B cell (primary cell): Measurements from ENCODE around the gene HEXB. TPM values are rescaled to one million over a fixed set of nuclear protein-coding genes. Genes with fewer than 3 reads are reported as not detected.

Experiments
- ATAC-seq: fragments of 200-7000 bp; cut with Tn5 transposase; one replicate; pipeline ENCODE4 v1.10.0; 2021; ENCODE audit warnings: low read depth, mild to moderate bottlenecking, moderate number of reproducible peaks, moderate library complexity
- CTCF ChIA-PET: fragments of 350-600 bp; sonication (Branson Sonifier 250); formaldehyde crosslinking; loops from one replicate; lab custom pipeline; 2021; ENCODE audit warnings: antibody characterized with exemption, inconsistent platforms; lab: Charles Lee
- POLR2A ChIA-PET: fragments of 350-600 bp; sonication (Branson Sonifier 250); formaldehyde crosslinking; loops from one replicate; lab custom pipeline; 2021; ENCODE audit warnings: antibody characterized with exemption; lab: Charles Lee
- DNase-seq: peaks from one replicate; pipeline ENCODE4 v3.0.0; 2013
- H2AFZ ChIP-seq: 2 replicates; pipeline ENCODE4 v1.6.1; 2012; ENCODE audit warnings: mild to moderate bottlenecking, low read depth, low read length; ENCODE audit not compliant: insufficient read depth, poor library complexity, severe bottlenecking
- H3K27ac ChIP-seq, 2 donors: 1 replicate in 1 of 2; 2 replicates in 1 of 2; pipeline ENCODE4 v1.5.1; 2012 to 2013; ENCODE audit warnings: low read length in 2 of 2, mild to moderate bottlenecking in 2 of 2, moderate library complexity in 1 of 2
- H3K27me3 ChIP-seq, 4 experiments: fragments of 200-600 bp in 1 of 4; sonication (generic) in 1 of 4; replicated peaks in 1 of 4; 1 replicate in 2 of 4; 2 replicates in 2 of 4; pipeline versions ENCODE4 v1.6.1 to v1.7.0; 2013 to 2016; ENCODE audit warnings: low read length in 3 of 4, mild to moderate bottlenecking in 2 of 4, mixed read lengths in 1 of 4, moderate library complexity in 1 of 4; ENCODE audit not compliant: insufficient read depth in 4 of 4, control insufficient read depth in 3 of 4; ENCODE audit errors: control extremely low read depth in 1 of 4
- H3K36me3 ChIP-seq, 2 experiments: replicated peaks in 1 of 2; 1 replicate in 1 of 2; 2 replicates in 1 of 2; pipeline versions ENCODE4 v1.6.1 to v1.7.1; 2013; ENCODE audit warnings: low read length in 1 of 2; ENCODE audit not compliant: insufficient read depth in 2 of 2, control insufficient read depth in 1 of 2; ENCODE audit errors: control extremely low read depth in 1 of 2, extremely low read depth in 1 of 2
- H3K4me1 ChIP-seq, 2 donors: fragments of 200-600 bp in 1 of 2; sonication (generic) in 1 of 2; 1 replicate in 1 of 2; 2 replicates in 1 of 2; pipeline versions ENCODE4 v1.5.1 to v1.6.1; 2013 to 2017; ENCODE audit warnings: low read length in 2 of 2; ENCODE audit not compliant: control insufficient read depth in 2 of 2, insufficient read depth in 2 of 2
- H3K4me2 ChIP-seq: replicated peaks from 2 replicates; pipeline ENCODE3; 2012; ENCODE audit warnings: mild to moderate bottlenecking, low read depth, low read length; ENCODE audit not compliant: poor library complexity, severe bottlenecking
- H3K4me3 ChIP-seq, 5 experiments: fragments of 200-600 bp in 1 of 5; sonication (generic) in 1 of 5; 1 replicate in 3 of 5; 2 replicates in 2 of 5; pipeline versions ENCODE4 v1.5.1 to v1.7.0; 2011 to 2016; ENCODE audit warnings: low read length in 4 of 5, mild to moderate bottlenecking in 4 of 5, low read depth in 2 of 5, control low read depth in 1 of 5, moderate library complexity in 1 of 5; ENCODE audit not compliant: insufficient read depth in 1 of 5; ENCODE audit errors: control extremely low read depth in 1 of 5, extremely low read depth in 1 of 5
- H3K79me2 ChIP-seq: fragments of 200-600 bp; sonication (generic); one replicate; pipeline ENCODE4 v1.6.0; 2016; ENCODE audit warnings: low read length; ENCODE audit not compliant: control insufficient read depth, insufficient read depth
- H3K9ac ChIP-seq: fragments of 200-600 bp; sonication (generic); 2 replicates; pipeline ENCODE4 v1.6.1; 2017; ENCODE audit warnings: mild to moderate bottlenecking, low read length, moderate library complexity
- H3K9me3 ChIP-seq, 3 donors: one replicate each; pipeline versions ENCODE4 v1.6.1 to v1.7.1; 2013; ENCODE audit warnings: low read length in 2 of 3; ENCODE audit not compliant: control insufficient read depth in 2 of 3, insufficient read depth in 1 of 3; ENCODE audit errors: control extremely low read depth in 1 of 3
- H4K20me1 ChIP-seq: 2 replicates; pipeline ENCODE4 v1.6.0; 2012; ENCODE audit warnings: mild to moderate bottlenecking, low read length; ENCODE audit not compliant: insufficient read depth, control insufficient read depth, poor library complexity, severe bottlenecking
- H3K27ac Mint-ChIP-seq: one replicate; pipeline ENCODE4 v1.8.0; 2021; ENCODE audit warnings: mixed read lengths
- H3K27me3 Mint-ChIP-seq: one replicate; pipeline ENCODE4 v1.8.0; 2021; ENCODE audit warnings: mixed read lengths
- H3K4me1 Mint-ChIP-seq: one replicate; pipeline ENCODE4 v1.8.0; 2021; ENCODE audit warnings: mixed read lengths
- H3K4me3 Mint-ChIP-seq: one replicate; pipeline ENCODE4 v1.8.0; 2021; ENCODE audit warnings: mixed read lengths
- H3K9me3 Mint-ChIP-seq: one replicate; pipeline ENCODE4 v1.8.0; 2022; ENCODE audit warnings: mixed read lengths; ENCODE audit not compliant: insufficient read depth
- EZH2 ChIP-seq: IDR thresholded peaks from 2 replicates; pipeline ENCODE4 v1.6.1; 2012; ENCODE audit warnings: borderline replicate concordance, low read depth, mild to moderate bottlenecking, moderate library complexity, low read length; ENCODE audit not compliant: insufficient read depth, poor library complexity, severe bottlenecking
- WGBS: methylation state at CpG from one replicate; pipeline ENCODE4 v1.1.5; 2013; ENCODE audit warnings: missing lambda C conversion rate; ENCODE audit not compliant: insufficient coverage; 5-methylcytosine and 5-hydroxymethylcytosine counted together
- intact Hi-C: fragments of 100-400 bp; cut with micrococcal nuclease; formaldehyde crosslinking; loops from one replicate; pipeline ENCODE4 v1.10.0; 2022
- polyA plus RNA-seq: library from polyadenylated mRNA; depleted of rRNA; stranded (reverse); fragments of >200 nt; gene quantifications from 2 replicates; pipeline ENCODE4 v1.2.3, GENCODE V29; 2012
- total RNA-seq, 2 donors: library from RNA; stranded (reverse); fragments of 120-200 nt in 1 of 2; gene quantifications; 1 replicate in 1 of 2; 2 replicates in 1 of 2; pipeline versions ENCODE4 v1.2.3 to v1.2.4, GENCODE V29; 2013 to 2022
- TF ChIP-seq, protein P1 (sequence below): fragments of 200-600 bp; IDR thresholded peaks from one replicate; pipeline ENCODE4 v1.8.0; 2022; ENCODE audit warnings: antibody characterized with exemption, mild to moderate bottlenecking

HEXB gene
- total and polyA plus RNA-seq, 2 donors (not counting 1 experiment from before 2014, with no cell fraction given): 23.6 to 47.1 TPM

DNA sequence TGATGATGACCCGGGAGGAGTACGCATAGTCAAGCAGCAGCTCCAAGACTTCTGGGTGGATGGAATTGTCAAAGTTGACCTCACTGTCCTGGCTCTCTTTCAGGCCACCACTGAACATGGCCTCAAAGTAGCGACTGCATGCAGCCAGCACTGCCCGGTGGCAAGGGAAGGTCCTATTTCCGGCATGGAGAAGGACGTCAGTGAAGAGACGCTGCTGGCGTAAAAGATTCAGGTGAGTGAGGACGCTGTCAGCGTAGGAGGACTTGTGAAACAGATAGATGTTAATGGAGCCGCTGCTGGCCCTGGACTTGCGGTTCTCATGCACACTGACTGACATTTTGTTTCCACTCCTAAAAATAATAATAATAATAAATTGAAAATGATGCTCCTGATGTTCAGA is 48.9 kb upstream of the HEXB start:
- no peaks in the 10 kb centered on the region for H3K27me3 ChIP-seq
- POLR2A ChIA-PET: no interaction called here
- peaks cover 3% of the 10 kb centered on the region for H4K20me1 ChIP-seq
- H3K27ac ChIP-seq: no peak overlapping the region
- no peak overlapping the region for H3K9ac ChIP-seq
- ATAC-seq (no peak), DNase-seq (no peak)
- H3K9me3 Mint-ChIP-seq: no peaks in the 10 kb centered on the region
- H3K4me2 ChIP-seq: no peak overlapping the region
- no peak overlapping the region for H3K4me3 ChIP-seq
- no peaks in the 10 kb centered on the region for H3K9me3 ChIP-seq
- H3K4me1 Mint-ChIP-seq: peaks cover 35% of the 10 kb centered on the region
- peaks cover 57% of the 10 kb centered on the region for H3K79me2 ChIP-seq
- H3K4me3 Mint-ChIP-seq: no peak overlapping the region
- CTCF ChIA-PET: interaction anchor here (1.5 kb wide), 1 partner anchor 11 kb away, joined by 3 read pairs; no protein-coding TSS in a partner anchor
- 98% methylated on average over 10 of the region's 12 CpGs for WGBS
- H3K36me3 ChIP-seq: peaks cover 2 to 12% of the 10 kb centered on the region in 2 experiments
- H3K27ac Mint-ChIP-seq: no peak overlapping the region
- H3K27me3 Mint-ChIP-seq: no peaks in the 10 kb centered on the region
- intact Hi-C loops: no loop called here
- TF ChIP-seq, protein P1, sequence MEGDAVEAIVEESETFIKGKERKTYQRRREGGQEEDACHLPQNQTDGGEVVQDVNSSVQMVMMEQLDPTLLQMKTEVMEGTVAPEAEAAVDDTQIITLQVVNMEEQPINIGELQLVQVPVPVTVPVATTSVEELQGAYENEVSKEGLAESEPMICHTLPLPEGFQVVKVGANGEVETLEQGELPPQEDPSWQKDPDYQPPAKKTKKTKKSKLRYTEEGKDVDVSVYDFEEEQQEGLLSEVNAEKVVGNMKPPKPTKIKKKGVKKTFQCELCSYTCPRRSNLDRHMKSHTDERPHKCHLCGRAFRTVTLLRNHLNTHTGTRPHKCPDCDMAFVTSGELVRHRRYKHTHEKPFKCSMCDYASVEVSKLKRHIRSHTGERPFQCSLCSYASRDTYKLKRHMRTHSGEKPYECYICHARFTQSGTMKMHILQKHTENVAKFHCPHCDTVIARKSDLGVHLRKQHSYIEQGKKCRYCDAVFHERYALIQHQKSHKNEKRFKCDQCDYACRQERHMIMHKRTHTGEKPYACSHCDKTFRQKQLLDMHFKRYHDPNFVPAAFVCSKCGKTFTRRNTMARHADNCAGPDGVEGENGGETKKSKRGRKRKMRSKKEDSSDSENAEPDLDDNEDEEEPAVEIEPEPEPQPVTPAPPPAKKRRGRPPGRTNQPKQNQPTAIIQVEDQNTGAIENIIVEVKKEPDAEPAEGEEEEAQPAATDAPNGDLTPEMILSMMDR: no peak
- TF ChIP-seq EZH2: no peak
- H3K4me1 ChIP-seq: peaks cover 47 to 48% of the 10 kb centered on the region in 2 donors
- no peak overlapping the region for H2AFZ ChIP-seq

DNA sequence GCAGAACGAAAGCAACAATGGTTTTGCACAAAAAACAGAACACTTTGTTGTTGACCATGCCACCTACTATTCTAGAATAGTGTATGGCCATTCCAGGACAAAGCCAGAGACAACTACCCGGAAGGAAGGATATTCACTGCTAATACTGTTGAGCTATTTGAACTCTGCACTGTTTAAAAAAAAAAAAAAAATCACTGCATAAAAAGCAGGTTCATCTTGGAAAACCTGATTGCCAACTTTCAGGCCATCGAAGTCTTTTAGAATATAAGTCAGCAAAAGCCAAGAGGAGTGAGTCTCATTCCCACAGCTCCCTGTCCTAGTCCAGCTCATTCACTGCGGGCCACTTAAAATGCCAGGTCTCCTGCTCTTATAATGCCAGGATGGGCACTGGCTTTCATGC is 48.5 kb upstream of the HEXB start:
- Histone ChIP-seq H3K79me2 (peaks cover 57% of the 10 kb centered on the region), H3K36me3 (peaks cover 2 to 12% of the 10 kb centered on the region in 2 experiments), H3K9me3 (no peaks in the 10 kb centered on the region), H3K4me2 (no peak overlapping the region), H3K9ac (no peak overlapping the region), H3K27ac (no peak overlapping the region), H4K20me1 (peaks cover 3% of the 10 kb centered on the region), H3K4me3 (no peak overlapping the region), H3K4me1 (peaks cover 43 to 47% of the 10 kb centered on the region in 2 donors), H3K27me3 (no peaks in the 10 kb centered on the region), H2AFZ (no peak overlapping the region)
- no peak overlapping the region for H3K27ac Mint-ChIP-seq
- H3K9me3 Mint-ChIP-seq: no peaks in the 10 kb centered on the region
- 96% methylated on average over 2 of the region's 4 CpGs for WGBS
- CTCF ChIA-PET: interaction anchor here (1.5 kb wide), 1 partner anchor 10 kb away, joined by 3 read pairs; no protein-coding TSS in a partner anchor
- DNase-seq (no peak), ATAC-seq (no peak)
- intact Hi-C loops: no loop called here
- TF ChIP-seq EZH2: no peak
- TF ChIP-seq, protein P1: no peak
- POLR2A ChIA-PET: no interaction called here
- peaks cover 33% of the 10 kb centered on the region for H3K4me1 Mint-ChIP-seq
- no peaks in the 10 kb centered on the region for H3K27me3 Mint-ChIP-seq
- no peak overlapping the region for H3K4me3 Mint-ChIP-seq
